Caco-2 (cell line): ENCODE data around the gene SDF4. TPM values are rescaled to one million over a fixed set of nuclear protein-coding genes. Genes with fewer than 3 reads are reported as not detected.

Experiments used
- BruUV-seq: library from RNA; stranded (reverse); fragments of 400-500 nt; replicated peaks from 2 replicates; lab custom pipeline; 2021; lab: Mats Ljungman, UMichigan
- CTCF ChIA-PET: fragments of 300-600 bp; sonication (Branson Sonifier 250); formaldehyde crosslinking; loops from one replicate; lab custom pipeline; 2022; ENCODE audit warnings: antibody characterized with exemption; lab: Charles Lee
- POLR2A ChIA-PET: fragments of 300-600 bp; sonication (Branson Sonifier 250); formaldehyde crosslinking; loops from one replicate; lab custom pipeline; 2022; ENCODE audit warnings: antibody characterized with exemption; lab: Charles Lee
- DNase-seq, 2 experiments: peaks; one replicate each; pipeline versions ENCODE4 v3.0.0 to v3.0.0-alpha.2; 2020 to 2022
- H3K27me3 ChIP-seq: replicated peaks from 2 replicates; pipeline ENCODE4 v1.6.0; 2011; ENCODE audit warnings: low read length; ENCODE audit not compliant: control insufficient read depth, insufficient read depth
- H3K36me3 ChIP-seq: 2 replicates; pipeline ENCODE4 v1.5.1; 2011; ENCODE audit warnings: low read length; ENCODE audit not compliant: control insufficient read depth, insufficient read depth
- H3K4me1 ChIP-seq: fragments of 250-450 bp; sonication (Bioruptor Pico); 2 replicates; pipeline ENCODE4 v1.5.1; 2020; ENCODE audit warnings: mild to moderate bottlenecking
- H3K4me3 ChIP-seq: 2 replicates; pipeline ENCODE4 v1.5.1; 2011; ENCODE audit warnings: low read depth, mild to moderate bottlenecking, control low read depth, low read length
- H3K9me3 ChIP-seq: fragments of 250-450 bp; sonication (Bioruptor Pico); 2 replicates; pipeline ENCODE4 v1.5.1; 2020; ENCODE audit warnings: mild to moderate bottlenecking, moderate library complexity
- H3K27ac Mint-ChIP-seq: one replicate; pipeline ENCODE4 v1.8.0; 2022; ENCODE audit warnings: mixed read lengths; ENCODE audit not compliant: unreplicated experiment
- H3K27me3 Mint-ChIP-seq: one replicate; pipeline ENCODE4 v1.8.0; 2022; ENCODE audit warnings: mixed read lengths; ENCODE audit not compliant: insufficient read depth, unreplicated experiment
- H3K36me3 Mint-ChIP-seq: one replicate; pipeline ENCODE4 v1.8.0; 2022; ENCODE audit warnings: mild to moderate bottlenecking, mixed read lengths; ENCODE audit not compliant: insufficient read depth, unreplicated experiment
- H3K4me1 Mint-ChIP-seq: one replicate; pipeline ENCODE4 v1.8.0; 2022; ENCODE audit warnings: low read depth, mixed read lengths; ENCODE audit not compliant: unreplicated experiment
- H3K4me3 Mint-ChIP-seq: one replicate; pipeline ENCODE4 v1.8.0; 2022; ENCODE audit warnings: mild to moderate bottlenecking, moderate library complexity, mixed read lengths; ENCODE audit not compliant: unreplicated experiment
- H3K9me3 Mint-ChIP-seq: one replicate; pipeline ENCODE4 v1.8.0; 2022; ENCODE audit warnings: mixed read lengths; ENCODE audit not compliant: unreplicated experiment
- intact Hi-C: fragments of 100-400 bp; cut with micrococcal nuclease; formaldehyde crosslinking; loops from one replicate; pipeline ENCODE4 v1.10.0; 2022; ENCODE audit not compliant: unreplicated experiment
- total RNA-seq: library from RNA; stranded (reverse); gene quantifications from 2 replicates; pipeline ENCODE4 v1.2.3, GENCODE V29; 2022
- TF ChIP-seq, protein P1 (sequence below), 2 experiments: fragments of 200-600 bp in 1 of 2; IDR thresholded peaks; 1 replicate in 1 of 2; 2 replicates in 1 of 2; pipeline versions ENCODE4 v1.5.1 to v1.8.0; 2011 to 2022; ENCODE audit warnings: antibody characterized with exemption in 1 of 2, control low read depth in 1 of 2, inconsistent platforms in 1 of 2, low read depth in 1 of 2, low read length in 1 of 2, mild to moderate bottlenecking in 1 of 2, moderate library complexity in 1 of 2; ENCODE audit not compliant: insufficient read depth in 1 of 2, severe bottlenecking in 1 of 2, unreplicated experiment in 1 of 2

Gene SDF4
- total RNA-seq, 1 experiment from 2014 or later = 140 TPM

DNA sequence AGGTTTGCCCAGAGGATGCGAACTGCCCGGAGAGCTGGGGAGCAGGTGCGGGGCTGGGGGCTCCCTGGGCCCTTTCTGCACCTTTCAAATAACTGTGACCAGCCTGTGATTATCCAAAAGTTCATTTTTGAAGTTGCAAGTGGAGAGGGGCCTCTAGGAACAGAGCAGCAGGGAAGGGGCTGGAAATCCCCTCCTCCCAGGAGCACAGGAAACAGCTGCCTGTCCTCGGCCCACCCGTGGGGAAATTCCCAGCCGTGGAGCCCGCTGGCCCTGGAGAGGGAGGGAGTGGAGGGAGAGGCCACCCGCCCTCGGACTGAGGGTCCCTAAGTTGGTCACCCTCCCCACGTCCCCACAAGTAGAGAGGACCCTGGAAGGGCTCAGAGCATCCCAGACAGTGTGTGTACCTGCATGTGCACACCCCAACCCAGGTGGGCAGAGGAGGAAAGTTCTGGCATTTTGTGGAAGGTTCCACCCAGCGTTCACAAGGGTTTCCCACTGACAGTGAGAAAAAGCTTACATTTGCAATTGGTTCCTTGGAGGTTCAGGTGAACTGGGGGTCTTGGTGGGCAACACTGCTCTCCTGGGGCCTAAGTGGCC, 16.6 kb downstream of the SDF4 start:
- Mint-ChIP-seq H3K36me3 (peaks cover 15% of the 10 kb centered on the region), H3K27me3 (no peaks in the 10 kb centered on the region), H3K27ac (no peak overlapping the region), H3K4me1 (no peaks in the 10 kb centered on the region), H3K9me3 (no peaks in the 10 kb centered on the region), H3K4me3 (no peak overlapping the region)
- Histone ChIP-seq H3K27me3 (no peaks in the 10 kb centered on the region), H3K36me3 (no peaks in the 10 kb centered on the region), H3K4me1 (no peaks in the 10 kb centered on the region), H3K9me3 (no peaks in the 10 kb centered on the region), H3K4me3 (no peak overlapping the region)
- intact Hi-C loops = no loop called here
- no peak for DNase-seq
- POLR2A ChIA-PET = no interaction called here
- BruUV-seq = no TSS peak
- CTCF ChIA-PET = interaction anchor here (1.2 kb wide), 1 partner anchor 93 kb away, joined by 3 read pairs; no protein-coding TSS in a partner anchor
- TF ChIP-seq, protein P1, sequence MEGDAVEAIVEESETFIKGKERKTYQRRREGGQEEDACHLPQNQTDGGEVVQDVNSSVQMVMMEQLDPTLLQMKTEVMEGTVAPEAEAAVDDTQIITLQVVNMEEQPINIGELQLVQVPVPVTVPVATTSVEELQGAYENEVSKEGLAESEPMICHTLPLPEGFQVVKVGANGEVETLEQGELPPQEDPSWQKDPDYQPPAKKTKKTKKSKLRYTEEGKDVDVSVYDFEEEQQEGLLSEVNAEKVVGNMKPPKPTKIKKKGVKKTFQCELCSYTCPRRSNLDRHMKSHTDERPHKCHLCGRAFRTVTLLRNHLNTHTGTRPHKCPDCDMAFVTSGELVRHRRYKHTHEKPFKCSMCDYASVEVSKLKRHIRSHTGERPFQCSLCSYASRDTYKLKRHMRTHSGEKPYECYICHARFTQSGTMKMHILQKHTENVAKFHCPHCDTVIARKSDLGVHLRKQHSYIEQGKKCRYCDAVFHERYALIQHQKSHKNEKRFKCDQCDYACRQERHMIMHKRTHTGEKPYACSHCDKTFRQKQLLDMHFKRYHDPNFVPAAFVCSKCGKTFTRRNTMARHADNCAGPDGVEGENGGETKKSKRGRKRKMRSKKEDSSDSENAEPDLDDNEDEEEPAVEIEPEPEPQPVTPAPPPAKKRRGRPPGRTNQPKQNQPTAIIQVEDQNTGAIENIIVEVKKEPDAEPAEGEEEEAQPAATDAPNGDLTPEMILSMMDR (IDR thresholded peaks at IDR 0.05; ENCODE audit: insufficient read depth in 1 of 2, low read depth in 1 of 2, low read length in 1 of 2, severe bottlenecking in 1 of 2, unreplicated experiment in 1 of 2) = no peak

DNA sequence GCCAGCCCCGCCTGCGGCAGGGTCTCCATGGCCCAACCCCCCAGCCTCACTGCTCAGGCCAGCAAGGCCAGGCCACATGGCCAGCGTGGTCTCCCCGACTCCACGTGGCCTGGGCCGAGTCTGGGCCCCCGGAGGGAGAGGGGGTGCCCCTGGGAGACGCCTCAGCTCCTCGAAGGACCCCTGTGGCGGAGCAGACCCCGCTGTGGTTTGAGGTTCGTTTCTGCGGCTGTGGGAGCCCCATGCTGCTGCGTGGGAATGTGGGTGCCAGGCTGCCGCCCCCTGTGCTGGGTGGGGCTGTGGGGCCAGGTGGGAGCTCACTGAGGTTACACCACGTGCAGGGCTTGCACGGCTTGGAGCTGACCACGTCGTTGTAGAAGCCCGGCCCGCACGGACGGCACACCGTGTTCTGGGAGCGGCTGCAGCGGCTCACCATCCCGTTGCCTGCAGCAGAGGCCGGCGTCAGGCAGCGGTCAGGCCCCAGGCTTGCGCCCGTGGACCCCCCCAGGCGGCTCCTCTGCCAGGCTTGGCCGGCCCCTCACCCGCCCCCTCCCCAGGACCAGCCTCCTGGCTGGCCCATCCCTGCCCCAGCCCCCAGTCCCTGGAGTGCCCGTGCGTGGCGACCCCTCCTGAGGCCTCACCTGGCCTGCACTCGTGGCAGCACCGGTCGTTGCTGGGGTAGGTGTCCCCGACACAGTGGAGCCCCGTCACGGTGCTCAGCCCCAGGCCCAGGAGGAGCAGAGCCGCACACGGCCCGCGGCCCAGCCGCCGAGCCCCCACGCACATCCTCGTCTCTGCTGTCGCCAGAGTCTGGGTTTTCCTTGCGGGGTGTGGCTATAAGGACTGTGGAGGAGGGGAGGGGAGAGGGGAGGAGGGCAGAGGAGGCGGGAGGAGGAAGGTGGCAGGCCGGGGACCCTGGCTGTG, 18.2 kb downstream of the SDF4 start, which contains the start of gene TNFRSF4:
TSS of gene TNFRSF4 (minus strand) at position 809 of the 921 bp plus-strand sequence. CDS start at position 783, 26 bp downstream.
- no peak within 1 kb of the TSS for H3K27ac Mint-ChIP-seq
- H3K9me3 Mint-ChIP-seq = no peaks in the 10 kb centered on the region
- no TSS peak for BruUV-seq
- TF ChIP-seq, protein P1 (IDR thresholded peaks at IDR 0.05; ENCODE audit: insufficient read depth in 1 of 2, low read depth in 1 of 2, low read length in 1 of 2, severe bottlenecking in 1 of 2, unreplicated experiment in 1 of 2) = no peak
- Histone ChIP-seq H3K4me1 (no peaks in the 10 kb centered on the region), H3K9me3 (no peaks in the 10 kb centered on the region), H3K36me3 (no peaks in the 10 kb centered on the region), H3K27me3 (no peaks in the 10 kb centered on the region), H3K4me3 (no peak within 1 kb of the TSS)
- ChIA-PET POLR2A (no interaction called here), CTCF (no interaction called here)
- no peaks in the 10 kb centered on the region for H3K4me1 Mint-ChIP-seq
- intact Hi-C loops = no loop called here
- DNase-seq = no peak
- H3K4me3 Mint-ChIP-seq = no peak within 1 kb of the TSS
- peaks cover 9% of the 10 kb centered on the region for H3K36me3 Mint-ChIP-seq
- no peaks in the 10 kb centered on the region for H3K27me3 Mint-ChIP-seq

DNA sequence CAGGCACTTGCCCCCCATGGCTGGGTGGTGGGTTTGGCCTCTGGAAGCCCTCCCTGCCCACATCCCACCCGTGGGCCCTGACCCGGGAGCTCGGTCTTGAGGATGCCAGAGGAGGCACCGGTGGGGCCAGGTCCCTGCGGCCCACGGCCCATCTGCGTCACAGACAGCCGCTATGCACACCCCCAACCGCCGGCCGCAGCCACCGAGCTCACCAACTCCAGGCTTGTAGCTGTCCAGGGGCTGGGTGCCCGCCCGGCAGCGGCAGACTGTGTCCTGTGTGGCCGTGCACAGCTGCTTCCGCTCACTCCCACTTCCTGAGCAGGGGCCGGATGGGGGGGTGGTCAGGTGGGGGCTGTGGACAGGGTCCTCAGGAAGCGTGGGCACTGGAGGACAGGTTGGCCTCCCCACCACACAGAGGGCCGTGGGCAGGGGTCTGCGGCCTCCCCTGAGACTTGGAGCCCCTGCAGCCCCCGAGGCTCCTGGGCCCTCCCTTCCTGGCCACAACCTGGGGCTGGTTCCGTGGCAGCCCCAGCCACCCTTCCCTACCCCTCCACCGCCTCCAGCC, 18.9 kb downstream of the SDF4 start:
- H3K27ac Mint-ChIP-seq = no peak overlapping the region
- Histone ChIP-seq H3K27me3 (no peaks in the 10 kb centered on the region), H3K9me3 (no peaks in the 10 kb centered on the region), H3K4me3 (no peak overlapping the region), H3K4me1 (no peaks in the 10 kb centered on the region), H3K36me3 (no peaks in the 10 kb centered on the region)
- ChIA-PET POLR2A (no interaction called here), CTCF (no interaction called here)
- no peaks in the 10 kb centered on the region for H3K9me3 Mint-ChIP-seq
- intact Hi-C loops = no loop called here
- TF ChIP-seq, protein P1 (IDR thresholded peaks at IDR 0.05; ENCODE audit: insufficient read depth in 1 of 2, low read depth in 1 of 2, low read length in 1 of 2, severe bottlenecking in 1 of 2, unreplicated experiment in 1 of 2) = no peak
- no peaks in the 10 kb centered on the region for H3K4me1 Mint-ChIP-seq
- no peak for DNase-seq
- no peaks in the 10 kb centered on the region for H3K27me3 Mint-ChIP-seq
- H3K4me3 Mint-ChIP-seq = no peak overlapping the region
- BruUV-seq = no TSS peak
- peaks cover 9% of the 10 kb centered on the region for H3K36me3 Mint-ChIP-seq
